ENCODE results near the gene TAF11L14.

TAF11L14 gene

GRCh38 chr5:17680737-17681136 is 46.5 kb downstream of the TAF11L14 start:
- no peak for DNase-seq
